NB4 (cell line): ENCODE measurements around the gene OLA1.

ENCODE experiments used
- CTCF ChIP-seq: IDR thresholded peaks from one replicate; pipeline ENCODE4 v1.5.1; 2012; ENCODE audit warnings: low read depth, low read length
- MYC ChIP-seq: IDR thresholded peaks from 2 replicates; pipeline ENCODE4 v1.6.1; 2011; ENCODE audit warnings: low read depth, low read length

- TF ChIP-seq CTCF (no peak), MYC (no peak)
These were observed 14.5 kb downstream of the OLA1 start for GRCh38 chr2:174233771-174234275.
